GM19239 (cell line): Measurements from ENCODE around the gene GPATCH2L.

ENCODE experiments used
- DNase-seq: peaks from one replicate; pipeline ENCODE4 v3.0.0; 2011; ENCODE audit warnings: low spot score; ENCODE audit not compliant: insufficient read length
- FAIRE-seq: peaks from 2 replicates; lab custom pipeline; 2011; peaks lifted over from hg19 to GRCh38; lab: Jason Lieb, UNC

The GPATCH2L gene

DNA sequence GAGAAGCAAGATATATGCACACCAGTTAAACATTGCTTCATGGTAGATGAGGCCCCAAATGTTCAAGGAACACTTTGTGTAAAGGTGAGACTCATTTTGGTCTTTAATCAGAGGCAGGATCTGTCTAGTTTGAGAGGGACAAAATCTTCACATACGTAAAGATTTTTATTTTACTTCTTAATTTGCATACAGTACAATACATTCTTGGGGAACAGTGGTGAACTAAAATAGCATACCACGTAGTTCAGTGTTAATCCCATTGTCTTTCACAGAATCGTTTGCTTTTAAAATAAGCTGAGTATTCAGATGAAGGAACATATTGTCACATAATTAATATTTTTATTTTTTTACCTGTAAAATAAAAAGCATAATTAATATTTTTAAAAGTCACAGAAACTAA lies 43.3 kb downstream of the GPATCH2L start:
- DNase-seq, result no peak
- no peak for FAIRE-seq

DNA sequence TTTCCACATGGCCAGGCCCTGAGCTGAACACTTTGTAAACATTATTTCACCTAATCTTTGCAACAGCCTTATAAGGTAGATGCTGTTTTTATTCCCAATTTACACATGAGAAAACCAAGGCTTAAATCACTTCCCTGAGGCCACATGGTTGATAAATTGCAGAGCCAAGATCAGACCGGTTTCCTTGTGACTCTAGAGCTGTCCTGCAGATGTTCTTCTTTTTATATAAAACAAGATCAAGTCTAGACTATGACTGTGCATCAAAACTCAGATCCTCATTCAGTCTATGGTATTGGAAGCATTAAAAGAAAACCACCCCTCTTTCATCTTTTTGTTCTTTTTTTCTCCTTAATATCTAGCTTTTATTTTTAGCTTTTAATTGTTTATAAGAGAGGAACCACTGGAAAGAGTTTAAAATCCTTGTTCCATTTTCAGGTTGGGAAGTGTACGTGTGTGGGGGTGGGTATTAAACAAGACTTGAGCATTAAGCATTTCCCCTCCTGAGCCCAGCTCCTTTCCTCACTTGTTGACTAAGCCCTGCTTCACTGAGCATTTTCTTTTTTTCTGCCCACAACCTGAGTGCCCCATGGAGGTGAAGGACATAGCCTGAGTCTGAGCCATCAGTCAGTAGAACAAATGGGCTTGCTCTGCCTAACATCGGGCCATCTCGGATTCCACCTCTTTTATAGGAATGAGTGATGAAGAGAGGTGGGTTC lies 45.4 kb downstream of the GPATCH2L start:
- no peak for FAIRE-seq

DNA sequence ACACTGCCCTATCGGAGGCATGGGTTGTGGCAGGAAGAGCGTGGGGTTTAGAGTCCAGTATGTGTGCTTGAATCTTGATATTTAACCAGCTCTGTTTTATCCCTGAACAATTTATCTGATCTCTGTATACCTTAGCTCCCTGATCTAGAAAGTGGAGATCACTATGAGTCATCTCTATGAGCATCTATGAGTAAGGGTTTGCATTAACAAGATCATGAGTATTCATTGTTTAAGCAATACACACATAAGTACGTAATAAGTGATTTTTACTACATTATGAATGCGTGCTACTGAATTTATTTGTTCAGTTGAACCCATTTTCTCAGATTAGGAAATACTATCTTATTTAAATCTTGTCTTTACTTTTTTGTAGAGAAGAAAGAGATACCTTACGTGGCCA lies 49.4 kb downstream of the GPATCH2L start:
- DNase-seq (no peak), FAIRE-seq (no peak)

More for the DNA sequence above, 45.4 kb downstream of the GPATCH2L start:
- no peak for DNase-seq

DNA sequence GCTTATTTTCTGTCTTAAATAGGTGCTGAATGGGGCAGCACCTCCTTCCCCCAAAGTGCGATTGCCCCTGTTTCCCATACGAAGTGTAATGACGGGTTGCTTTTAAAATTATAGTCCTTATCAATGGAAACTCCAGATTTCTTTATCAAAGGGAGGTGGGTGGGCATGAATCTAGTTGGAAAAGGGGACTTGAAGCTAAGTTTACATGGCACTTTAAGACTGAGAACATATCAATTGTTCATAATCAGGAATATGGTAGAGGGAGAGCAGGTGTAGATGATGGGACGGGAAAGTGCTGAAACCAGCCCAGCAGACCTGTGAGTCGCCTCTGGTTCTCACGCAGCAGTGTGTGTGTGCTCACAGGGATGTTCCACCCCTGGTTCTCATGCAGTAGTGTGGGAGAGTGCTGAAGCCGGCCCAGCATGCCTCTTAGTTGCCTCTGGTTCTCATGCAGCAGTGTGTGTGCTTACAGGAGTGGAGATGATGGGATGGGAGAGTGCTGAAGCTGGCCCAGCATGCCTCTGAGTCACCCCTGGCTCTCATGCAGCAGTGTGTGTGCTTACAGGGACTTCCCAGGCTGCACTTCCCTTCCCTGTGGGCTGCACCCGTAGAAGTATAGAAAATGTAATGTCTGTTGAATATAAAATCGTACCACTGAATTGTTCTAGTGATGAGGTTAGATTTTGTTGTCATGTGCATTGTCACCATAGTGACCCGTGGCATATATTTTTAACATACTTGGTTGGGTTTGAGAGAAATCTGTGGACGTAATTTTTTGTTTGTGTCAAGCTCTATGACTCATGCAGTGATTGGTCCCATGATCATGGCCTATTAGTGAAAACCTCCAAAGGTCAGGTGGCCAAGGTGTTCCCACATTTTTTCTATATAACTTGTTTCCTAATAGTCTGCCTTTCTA lies 51.6 kb downstream of the GPATCH2L start:
- no peak for FAIRE-seq
- DNase-seq, result no peak

DNA sequence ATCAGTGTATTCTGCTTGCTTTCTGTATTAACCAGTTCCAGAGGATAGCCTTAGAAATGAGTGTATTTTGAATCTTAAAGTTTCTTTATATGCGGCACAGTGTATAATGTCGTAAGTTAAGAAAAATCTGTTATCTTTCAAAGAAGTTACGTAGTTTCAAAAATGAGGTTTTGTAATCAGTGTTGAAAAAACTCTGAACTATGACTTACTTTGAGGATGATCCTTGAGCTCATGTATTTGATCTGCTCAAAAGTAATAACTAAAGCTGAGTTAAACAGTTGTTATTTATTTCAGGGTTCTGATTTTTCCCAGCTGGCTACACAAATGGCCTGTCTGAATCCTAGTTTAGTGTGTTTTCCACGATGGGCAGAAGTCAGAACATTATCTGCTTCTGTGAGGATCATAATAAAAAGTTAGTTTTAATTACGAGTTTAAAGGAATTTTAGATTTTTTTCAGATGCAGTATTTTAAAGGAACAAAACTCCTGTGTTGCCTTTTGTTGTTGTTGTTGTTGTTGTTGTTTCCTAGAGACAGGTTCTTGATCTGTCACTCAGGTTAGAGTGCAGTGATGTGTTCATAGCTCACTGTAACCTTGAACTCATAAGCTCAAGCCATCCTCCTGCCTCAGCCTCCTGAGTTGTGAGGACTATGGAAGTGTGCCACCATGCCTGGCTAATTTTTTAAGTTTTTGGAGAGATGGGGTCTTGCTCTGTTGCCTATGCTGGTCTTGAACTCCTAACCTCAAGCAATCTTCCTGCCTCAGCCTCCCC lies 52.9 kb downstream of the GPATCH2L start:
- FAIRE-seq (no peak), DNase-seq (no peak)

DNA sequence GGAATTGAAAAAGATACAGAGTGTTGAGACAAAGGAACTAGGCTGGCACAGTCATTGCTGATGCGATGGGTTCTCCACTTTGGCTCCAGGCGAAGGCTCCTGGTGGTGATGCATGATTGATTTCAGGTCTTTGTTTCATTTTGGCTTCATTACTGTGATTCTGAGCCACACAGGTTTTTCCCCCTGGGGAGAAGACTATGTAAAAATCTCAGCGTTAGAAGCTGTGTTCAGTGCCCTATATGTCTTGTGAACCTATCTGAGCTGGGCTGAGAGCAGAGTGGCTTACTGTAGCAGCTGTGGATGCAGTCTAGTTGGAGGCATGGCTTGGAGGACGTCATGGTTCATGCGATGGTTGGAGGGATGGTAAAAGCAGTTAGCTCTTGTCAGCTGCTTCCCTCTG lies 54.0 kb downstream of the GPATCH2L start:
- no peak for DNase-seq
- FAIRE-seq, result no peak

DNA sequence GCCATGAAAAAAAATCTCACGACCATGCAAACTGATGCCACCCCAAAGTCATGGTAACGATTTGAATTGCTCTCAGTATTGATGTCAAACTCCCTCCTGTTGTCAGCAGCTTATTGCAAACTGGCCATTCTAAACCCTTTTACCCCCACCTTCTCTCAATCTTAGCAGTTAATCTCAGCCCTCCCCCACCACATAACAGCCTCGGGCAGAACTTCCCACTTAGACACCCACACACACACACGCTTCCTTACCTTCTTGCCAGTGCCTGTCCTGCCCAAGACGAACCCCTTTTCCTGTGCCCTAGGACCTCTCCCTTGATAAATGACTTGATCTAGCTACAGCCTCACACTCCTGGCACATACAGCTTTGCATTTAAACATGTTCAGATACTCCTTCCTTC lies 56.6 kb downstream of the GPATCH2L start:
- FAIRE-seq, result no peak

DNA sequence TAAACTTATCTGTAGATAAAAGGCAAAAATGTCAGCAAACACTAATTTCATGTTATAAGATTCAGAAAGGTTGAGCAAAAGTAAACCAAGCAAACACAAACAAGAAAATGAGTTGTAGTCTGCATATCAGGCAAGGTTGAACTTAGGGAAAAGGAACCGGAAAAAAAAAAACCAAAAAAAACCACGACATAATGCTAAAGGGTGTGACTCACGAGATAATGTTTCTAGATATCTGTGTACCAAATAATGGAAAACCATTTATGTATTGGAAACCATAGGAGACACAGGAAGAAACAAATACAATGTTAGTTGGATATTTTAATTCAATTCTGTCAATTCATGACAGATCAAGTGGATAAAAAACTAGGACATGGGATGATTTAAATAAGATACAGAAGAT lies 60.5 kb downstream of the GPATCH2L start:
- DNase-seq, result no peak
- FAIRE-seq, result no peak

More for the DNA sequence above, 56.6 kb downstream of the GPATCH2L start:
- DNase-seq, result no peak

DNA sequence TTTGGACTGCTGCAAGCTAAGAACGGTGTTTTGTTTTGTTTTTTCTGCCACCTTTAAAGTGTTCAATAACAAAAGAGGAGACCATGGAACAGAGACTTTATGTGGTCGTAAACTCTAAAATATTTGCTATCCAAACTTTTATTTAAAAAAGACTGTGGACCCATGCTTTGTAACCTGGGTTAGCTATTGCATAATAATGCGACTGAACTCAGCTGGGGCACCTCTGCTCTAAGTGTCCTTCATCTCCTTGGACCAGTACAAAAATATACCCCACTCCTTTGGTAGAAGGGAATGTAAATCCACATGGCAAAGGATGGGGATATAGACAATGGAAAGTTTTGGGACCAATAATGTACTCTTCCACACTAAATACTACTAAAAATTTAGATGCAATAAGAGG lies 65.5 kb downstream of the GPATCH2L start:
- no peak for DNase-seq
- FAIRE-seq, result no peak

DNA sequence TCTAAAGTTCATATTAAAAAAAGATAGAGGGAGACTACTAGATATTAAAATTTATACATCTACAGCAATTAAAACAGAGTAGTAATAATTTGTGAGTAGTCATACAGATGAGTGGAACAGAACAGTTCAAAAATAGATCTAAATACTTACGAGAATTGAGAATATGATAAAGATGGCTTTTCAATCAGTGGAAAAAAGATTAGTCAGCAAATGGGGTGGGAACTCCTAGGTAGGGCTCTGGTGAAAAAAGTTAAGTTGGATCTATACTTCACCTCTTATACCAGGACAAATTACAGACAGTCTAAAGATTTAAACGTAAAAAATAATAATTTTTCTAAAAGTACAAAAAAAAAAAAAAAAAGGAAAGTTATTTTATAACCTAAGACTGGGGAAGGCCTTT lies 66.9 kb downstream of the GPATCH2L start:
- no peak for FAIRE-seq
- DNase-seq, result no peak

DNA sequence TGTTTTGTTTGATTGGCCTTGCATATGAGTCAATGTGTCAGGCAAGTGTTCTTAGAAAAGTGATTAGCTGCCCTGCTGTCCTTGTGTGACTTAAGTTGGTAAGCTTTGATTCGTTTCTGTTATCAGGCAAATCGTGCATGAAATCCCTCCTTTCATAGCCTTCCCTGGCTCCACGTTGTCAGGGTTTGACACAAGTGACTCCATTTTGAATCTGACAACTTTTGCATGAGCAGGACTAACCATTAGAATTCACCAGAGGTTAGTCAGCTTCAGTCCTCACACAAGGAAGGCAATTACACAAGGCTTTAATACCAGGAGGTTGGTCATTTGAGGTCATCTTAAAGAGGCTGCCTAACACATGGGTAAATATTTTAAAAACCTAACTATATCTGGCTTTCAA lies 68.2 kb downstream of the GPATCH2L start:
- FAIRE-seq (no peak), DNase-seq (no peak)

DNA sequence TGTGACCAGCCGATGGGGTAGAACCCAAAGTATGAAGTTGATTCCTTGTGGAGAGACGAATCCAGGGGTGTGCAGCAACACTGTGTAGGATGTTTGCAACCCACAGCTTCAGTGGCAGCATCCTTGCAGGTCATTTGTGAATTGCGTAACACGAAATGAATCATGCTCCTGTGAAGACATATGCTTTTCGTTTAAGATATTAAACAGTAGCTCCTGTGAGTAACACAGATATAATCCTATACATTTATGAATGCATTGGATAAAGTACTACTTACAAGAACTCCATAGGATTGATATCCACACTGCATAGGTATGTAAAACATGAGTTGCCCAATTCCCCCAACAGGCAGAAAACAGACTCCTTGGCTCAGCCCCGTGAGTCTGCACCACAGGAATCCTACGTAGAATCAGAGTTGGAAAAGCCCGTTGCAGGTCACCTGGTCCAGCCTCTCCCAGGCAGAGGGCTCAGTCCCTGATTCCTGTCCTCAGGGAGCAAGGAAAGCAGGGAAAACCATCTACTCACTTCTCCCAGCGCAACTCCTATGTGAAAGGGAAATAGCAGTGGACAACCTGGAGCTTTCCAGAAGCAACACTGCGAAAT lies 75.8 kb downstream of the GPATCH2L start:
- FAIRE-seq, result no peak
- DNase-seq, result no peak

DNA sequence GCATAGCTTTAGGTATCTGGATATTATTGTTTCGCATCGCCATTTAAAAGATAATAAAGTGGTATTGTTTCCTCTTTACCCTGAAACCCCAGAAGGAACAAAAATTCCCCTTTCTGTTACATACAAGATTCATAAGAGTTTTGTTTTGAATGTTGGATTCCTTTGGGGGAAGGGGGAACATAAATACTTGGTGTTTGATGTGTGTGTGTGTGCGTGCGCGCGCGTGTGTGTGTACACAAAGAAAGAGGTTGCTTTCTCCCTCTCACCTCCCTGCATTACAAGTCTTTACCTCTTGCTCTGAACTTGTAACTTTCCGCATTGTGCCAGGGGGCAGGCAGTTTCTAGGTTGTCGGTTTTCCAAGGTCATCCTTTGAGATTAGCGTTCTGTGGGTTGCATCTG lies 76.4 kb downstream of the GPATCH2L start:
- DNase-seq, result no peak
- no peak for FAIRE-seq

DNA sequence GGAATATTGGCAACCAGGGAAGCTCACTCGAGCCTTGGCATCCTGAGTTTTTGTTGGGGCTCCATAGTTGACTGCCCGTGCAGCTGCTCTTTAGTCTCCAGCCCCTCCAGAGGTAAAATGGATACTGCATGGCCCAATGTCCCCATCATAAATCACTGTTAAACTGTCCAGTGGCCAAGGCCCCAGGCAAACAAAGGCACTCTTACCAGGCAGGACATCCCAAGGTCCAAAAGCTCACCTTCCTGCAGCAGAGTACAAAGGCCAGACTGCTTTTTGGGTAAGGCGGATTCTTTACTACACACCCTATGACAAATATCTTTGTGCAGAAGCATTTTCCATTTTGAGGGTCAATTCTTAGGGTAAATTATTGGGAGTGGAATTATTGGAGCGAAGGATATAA lies 81.1 kb downstream of the GPATCH2L start:
- DNase-seq (no peak), FAIRE-seq (no peak)

DNA sequence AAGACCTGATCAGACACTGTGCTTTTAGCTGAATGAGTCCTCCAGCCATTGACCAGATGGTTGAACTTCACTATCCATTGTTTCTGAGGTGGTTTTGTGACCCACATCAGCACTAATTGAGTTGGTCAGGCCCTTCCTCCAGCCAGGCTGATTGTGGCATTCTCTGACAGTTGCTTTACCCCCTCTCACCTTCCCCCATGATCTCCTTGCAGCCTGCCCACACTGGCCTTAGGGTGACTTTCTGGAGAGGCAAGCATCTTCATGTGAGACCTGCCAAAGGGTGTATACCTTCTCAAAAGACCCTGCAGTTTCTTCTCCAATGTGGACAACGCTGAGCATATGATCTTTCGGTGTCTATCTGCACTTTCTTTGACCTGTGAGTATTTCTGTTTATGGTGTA lies 83.9 kb downstream of the GPATCH2L start:
- no peak for FAIRE-seq
- no peak for DNase-seq

DNA sequence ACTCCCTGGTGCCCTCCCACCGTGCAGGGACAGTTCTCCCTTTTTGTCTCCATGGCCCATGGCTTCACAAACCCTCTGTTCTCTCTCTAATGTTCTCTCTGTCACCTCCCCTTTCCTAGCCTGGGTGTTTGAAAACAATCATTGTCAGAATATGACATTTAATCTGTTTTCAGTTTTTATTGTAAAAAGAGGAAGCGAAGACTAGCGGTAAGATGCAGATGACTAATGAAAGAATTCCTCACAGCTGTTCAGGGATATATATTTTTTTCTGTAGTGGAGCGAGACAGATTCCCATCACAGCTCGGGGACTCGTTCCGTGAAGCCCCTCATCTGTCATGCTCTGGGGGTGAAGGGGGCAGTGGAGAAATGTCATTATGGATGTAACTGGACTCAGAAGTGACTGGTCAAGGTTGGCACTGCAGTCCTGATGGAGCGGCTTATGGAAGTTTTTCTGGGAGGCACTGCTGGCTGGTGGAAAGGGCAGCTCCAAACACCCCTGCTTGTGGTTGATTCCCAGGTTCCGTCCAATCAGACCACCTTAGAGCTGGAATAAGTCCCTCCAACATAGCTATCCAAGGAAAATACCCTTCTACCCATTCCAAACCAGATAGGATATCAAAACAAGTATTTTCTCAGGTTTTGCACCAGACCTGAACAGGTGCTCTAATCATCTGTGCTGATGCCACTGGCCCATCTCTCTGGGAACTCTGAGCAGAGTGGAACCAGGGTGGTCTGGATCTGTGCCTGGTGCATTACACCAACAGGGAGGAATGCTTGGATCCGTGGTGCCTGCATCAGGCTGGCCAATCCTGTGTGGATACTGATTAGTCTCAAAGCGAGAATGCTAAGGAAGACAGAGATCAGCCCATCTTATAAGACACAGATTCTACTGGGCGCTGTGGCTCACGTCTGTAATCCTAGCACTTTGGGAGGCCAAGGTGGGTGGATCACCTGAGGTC lies 84.7 kb downstream of the GPATCH2L start:
- DNase-seq (peak; percentile 37), FAIRE-seq (peak; percentile 76)

DNA sequence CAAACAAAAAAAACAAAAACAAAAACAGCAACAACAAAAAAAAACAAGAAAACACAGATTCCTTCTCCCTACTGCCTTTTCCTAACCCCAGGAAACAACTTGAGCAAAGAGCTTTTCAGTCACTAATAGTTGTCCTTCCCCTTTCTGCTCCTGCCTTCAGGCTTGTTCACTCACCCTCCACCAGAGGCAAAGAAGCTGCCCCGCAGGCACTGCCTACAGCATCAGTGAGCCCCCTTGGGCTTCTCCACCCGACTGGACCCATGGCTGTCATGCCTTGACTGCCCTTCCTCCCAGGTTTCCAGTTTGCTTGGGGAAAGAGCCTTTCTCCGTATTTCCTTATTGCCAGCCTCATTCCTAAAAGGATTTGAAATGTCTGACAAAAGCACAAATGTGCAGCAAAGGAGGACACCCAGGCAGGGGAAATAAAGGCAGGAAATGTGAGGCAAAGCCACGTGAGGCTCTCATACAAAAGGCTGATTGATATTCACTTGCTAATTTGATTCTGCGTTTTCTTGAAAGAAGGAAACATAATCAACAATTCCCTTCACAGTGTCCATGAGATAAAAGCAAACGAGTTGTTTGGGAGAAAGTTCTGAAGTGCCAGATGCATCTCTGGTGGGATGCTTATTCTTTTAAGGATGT lies 85.7 kb downstream of the GPATCH2L start:
- FAIRE-seq (no peak), DNase-seq (no peak)

DNA sequence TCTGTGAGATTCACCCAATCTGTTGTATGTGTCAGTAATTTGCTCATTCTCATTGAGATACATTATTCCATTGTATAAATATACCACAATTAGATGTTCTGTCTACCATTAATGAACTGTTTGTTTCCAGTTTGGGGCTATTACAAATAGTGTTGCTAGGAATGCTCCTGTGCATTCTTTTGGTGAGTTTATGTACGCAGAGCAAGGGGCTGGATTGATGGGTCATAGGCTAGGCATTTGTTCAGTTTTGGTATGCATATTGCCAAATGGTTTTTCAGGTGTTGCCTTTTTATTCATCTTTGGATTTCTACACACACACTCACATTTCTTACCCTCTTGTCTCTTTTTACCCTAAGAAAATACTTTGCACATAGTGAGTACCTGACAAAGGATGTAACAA lies 93.4 kb downstream of the GPATCH2L start:
- DNase-seq, result no peak
- FAIRE-seq, result no peak

DNA sequence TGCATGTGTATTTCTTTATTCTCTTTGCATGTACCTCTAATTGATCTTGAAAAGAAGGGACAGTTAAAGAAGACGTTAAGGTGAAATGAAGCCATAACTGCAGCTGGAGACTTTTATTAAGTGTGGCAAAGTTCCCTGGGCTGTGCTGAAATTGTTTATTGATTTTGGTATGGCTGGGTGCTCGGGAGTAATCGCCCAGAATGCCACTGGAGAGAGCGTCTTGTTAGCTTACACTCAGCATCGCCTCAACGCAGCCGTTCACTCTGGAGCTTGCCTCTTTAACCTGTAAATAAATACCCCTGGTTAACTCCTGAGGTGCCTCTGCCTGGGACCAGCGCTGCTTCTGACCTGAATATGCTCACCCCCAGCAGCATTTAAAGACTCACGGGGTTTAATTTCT lies 98.6 kb downstream of the GPATCH2L start:
- FAIRE-seq (no peak), DNase-seq (no peak)
